AG09309 (cell line): ENCODE data around the gene MYLK.

Source experiments
- DNase-seq: peaks from one replicate; pipeline ENCODE4 v3.0.0-alpha.2; 2010; ENCODE audit warnings: low read depth
- H3K4me3 ChIP-seq: 2 replicates; pipeline ENCODE4 v1.5.1; 2011; ENCODE audit warnings: mild to moderate bottlenecking, low read depth, low read length, moderate library complexity; ENCODE audit not compliant: control insufficient read depth
- TF ChIP-seq, protein P1 (sequence below): IDR thresholded peaks from 2 replicates; pipeline ENCODE4 v1.5.1; 2011; ENCODE audit warnings: mild to moderate bottlenecking, low read depth, low read length, inconsistent platforms; ENCODE audit not compliant: insufficient read depth, control insufficient read depth; ENCODE audit errors: missing control alignments

MYLK gene

GRCh38 chr3:123696808-123697207 lies 187.3 kb downstream of the MYLK start:
- no peak overlapping the region for H3K4me3 ChIP-seq
- TF ChIP-seq, protein P1, sequence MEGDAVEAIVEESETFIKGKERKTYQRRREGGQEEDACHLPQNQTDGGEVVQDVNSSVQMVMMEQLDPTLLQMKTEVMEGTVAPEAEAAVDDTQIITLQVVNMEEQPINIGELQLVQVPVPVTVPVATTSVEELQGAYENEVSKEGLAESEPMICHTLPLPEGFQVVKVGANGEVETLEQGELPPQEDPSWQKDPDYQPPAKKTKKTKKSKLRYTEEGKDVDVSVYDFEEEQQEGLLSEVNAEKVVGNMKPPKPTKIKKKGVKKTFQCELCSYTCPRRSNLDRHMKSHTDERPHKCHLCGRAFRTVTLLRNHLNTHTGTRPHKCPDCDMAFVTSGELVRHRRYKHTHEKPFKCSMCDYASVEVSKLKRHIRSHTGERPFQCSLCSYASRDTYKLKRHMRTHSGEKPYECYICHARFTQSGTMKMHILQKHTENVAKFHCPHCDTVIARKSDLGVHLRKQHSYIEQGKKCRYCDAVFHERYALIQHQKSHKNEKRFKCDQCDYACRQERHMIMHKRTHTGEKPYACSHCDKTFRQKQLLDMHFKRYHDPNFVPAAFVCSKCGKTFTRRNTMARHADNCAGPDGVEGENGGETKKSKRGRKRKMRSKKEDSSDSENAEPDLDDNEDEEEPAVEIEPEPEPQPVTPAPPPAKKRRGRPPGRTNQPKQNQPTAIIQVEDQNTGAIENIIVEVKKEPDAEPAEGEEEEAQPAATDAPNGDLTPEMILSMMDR = no peak
- DNase-seq = no peak

GRCh38 chr3:123695731-123696640 lies 188.1 kb downstream of the MYLK start:
- TF ChIP-seq, protein P1 = no peak
- H3K4me3 ChIP-seq = no peak overlapping the region
- no peak for DNase-seq

DNA sequence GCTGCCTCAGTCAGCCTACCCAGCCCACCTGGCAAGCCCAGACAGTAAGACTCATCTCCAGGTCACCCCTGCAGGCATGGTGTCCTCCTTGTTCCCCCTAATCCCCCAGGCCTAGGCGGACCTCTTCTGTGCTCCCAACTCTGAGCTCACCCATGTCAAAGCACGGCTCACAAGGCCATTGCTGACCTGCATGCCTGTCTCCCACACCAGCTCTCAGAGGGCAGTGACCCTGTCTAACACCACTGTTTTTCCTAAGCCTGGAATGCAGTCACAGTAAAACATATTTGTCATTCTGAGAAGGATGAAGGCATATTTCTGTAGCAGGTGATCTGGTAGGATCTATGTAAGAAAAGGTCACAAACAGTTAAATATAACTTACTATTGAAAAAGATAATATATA lies 189.0 kb downstream of the MYLK start:
- no peak for DNase-seq
- no peak overlapping the region for H3K4me3 ChIP-seq
- TF ChIP-seq, protein P1 = no peak

- no peak for DNase-seq
- H3K4me3 ChIP-seq = no peak overlapping the region
- TF ChIP-seq, protein P1 = no peak
Observed at GRCh38 chr3:123694366-123695087, 189.6 kb downstream of the MYLK start.

DNA sequence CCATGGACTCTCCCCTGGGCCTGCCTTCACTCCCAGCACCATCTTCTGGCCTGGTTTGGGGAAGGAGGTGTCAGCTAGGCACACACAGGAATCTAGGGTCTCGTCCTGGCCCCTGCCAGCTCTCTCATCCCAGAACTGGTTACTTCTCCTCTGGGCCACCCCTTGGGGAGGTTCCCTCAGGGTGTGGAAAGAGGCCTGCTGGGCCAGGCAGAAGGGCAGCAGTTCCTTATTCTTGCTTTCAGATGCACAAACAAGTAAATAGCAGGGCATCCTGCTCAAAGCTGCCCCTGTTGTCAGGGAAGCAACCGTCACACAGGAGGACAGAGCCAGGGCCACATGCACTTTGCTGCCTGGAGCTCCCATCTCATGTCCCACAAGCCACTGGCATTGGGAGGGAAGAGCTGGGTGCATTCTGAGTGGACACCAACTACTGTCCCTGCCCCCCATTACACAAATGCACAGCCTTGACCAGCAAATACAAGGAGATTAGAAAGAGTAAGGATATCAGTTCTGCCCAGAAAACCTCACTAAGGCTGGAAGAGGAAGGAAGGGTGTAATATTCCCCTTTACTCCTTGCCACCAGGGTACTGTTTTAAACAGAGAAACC lies 190.4 kb downstream of the MYLK start:
- H3K4me3 ChIP-seq = no peak overlapping the region
- DNase-seq = no peak
- TF ChIP-seq, protein P1 = no peak

GRCh38 chr3:123692671-123693070 lies 191.5 kb downstream of the MYLK start:
- no peak overlapping the region for H3K4me3 ChIP-seq
- no peak for DNase-seq
- TF ChIP-seq, protein P1 = no peak
